HepG2 (cell line): ENCODE results near the gene BCAS4. TPM values are rescaled to one million over a fixed set of nuclear protein-coding genes. Genes with fewer than 3 reads are reported as not detected.

Experiments used
- CEBPB ChIP-seq: IDR thresholded peaks from 2 replicates; pipeline ENCODE4 v1.6.1; 2011; ENCODE audit warnings: low read depth, low read length, improper control_type of control experiment, borderline replicate concordance
- FOSL1 ChIP-seq: sonication (generic); formaldehyde crosslinking; IDR thresholded peaks from 2 replicates; pipeline ENCODE4 v1.9.0; 2021; ENCODE audit warnings: missing genetic modification reagents, borderline replicate concordance
- FOXK2 ChIP-seq: fragments of 450-650 bp; IDR thresholded peaks from 2 replicates; pipeline ENCODE4 v1.6.1; 2016
- HNF4G ChIP-seq, 2 experiments: sonication (generic) in 1 of 2; formaldehyde crosslinking in 1 of 2; IDR thresholded peaks; 2 replicates each; pipeline versions ENCODE4 v1.4.0 to v1.6.1; 2011 to 2020; ENCODE audit warnings: borderline replicate concordance in 2 of 2, low read depth in 2 of 2, mild to moderate bottlenecking in 2 of 2, low read length in 1 of 2, missing genetic modification reagents in 1 of 2, moderate library complexity in 1 of 2
- NAIF1 ChIP-seq: sonication (generic); formaldehyde crosslinking; IDR thresholded peaks from 2 replicates; pipeline ENCODE4 v1.5.0; 2020; ENCODE audit warnings: mild to moderate bottlenecking, missing genetic modification reagents, borderline replicate concordance
- RFXAP ChIP-seq: sonication (generic); formaldehyde crosslinking; IDR thresholded peaks from 2 replicates; pipeline ENCODE4 v1.4.0; 2020; ENCODE audit warnings: missing genetic modification reagents, borderline replicate concordance
- SMARCE1 ChIP-seq: fragments of 450-650 bp; IDR thresholded peaks from 2 replicates; pipeline ENCODE4 v1.6.1; 2017; ENCODE audit warnings: borderline replicate concordance
- ZNF264 ChIP-seq: sonication (generic); formaldehyde crosslinking; IDR thresholded peaks from 2 replicates; pipeline ENCODE4 v1.4.0; 2020; ENCODE audit warnings: missing genetic modification reagents
- ZNF644 ChIP-seq: IDR thresholded peaks from 2 replicates; pipeline ENCODE4 v1.6.1; 2016; ENCODE audit warnings: low read depth
- ZNF768 ChIP-seq: sonication (generic); formaldehyde crosslinking; IDR thresholded peaks from 2 replicates; pipeline ENCODE4 v1.4.0; 2020; ENCODE audit warnings: missing genetic modification reagents
- ZSCAN29 ChIP-seq: sonication (generic); formaldehyde crosslinking; conservative IDR thresholded peaks from 2 replicates; pipeline ENCODE4 v1.4.0; 2020; ENCODE audit warnings: mild to moderate bottlenecking, missing genetic modification reagents
- polyA plus RNA-seq, 8 experiments: library from polyadenylated mRNA; depleted of rRNA in 3 of 8; stranded (reverse) in 7 of 8; unstranded in 1 of 8; fragments of >200 nt; fragmentation: Illumina TruSeq in 4 of 8; extraction: Trizol in 4 of 8; gene quantifications; 2 replicates each; pipeline versions ENCODE4 v1.2.1 to v1.2.3, GENCODE V29; 2011 to 2016; ENCODE audit warnings: low read depth in 4 of 8, missing spikeins in 1 of 8, mixed read lengths in 1 of 8; ENCODE audit not compliant: insufficient read depth in 1 of 8
- total RNA-seq, 5 experiments: library from RNA; depleted of rRNA; stranded (reverse); fragments of >200 nt; fragmentation: Illumina TruSeq; extraction: Trizol; gene quantifications; 2 replicates each; pipeline ENCODE4 v1.2.3, GENCODE V29; 2016; ENCODE audit warnings: low read depth in 1 of 5
- TF ChIP-seq, protein P1 (sequence below): sonication (generic); formaldehyde crosslinking; IDR thresholded peaks from 2 replicates; pipeline ENCODE4 v1.4.0; 2020; ENCODE audit warnings: mild to moderate bottlenecking, missing genetic modification reagents
- TF ChIP-seq, protein P2 (sequence below): IDR thresholded peaks from 2 replicates; pipeline ENCODE4 v1.6.1; 2016; ENCODE audit warnings: mild to moderate bottlenecking
- TF ChIP-seq, protein P3 (sequence below): sonication (generic); formaldehyde crosslinking; IDR thresholded peaks from 2 replicates; pipeline ENCODE4 v1.8.1; 2023; ENCODE audit warnings: mild to moderate bottlenecking, moderate library complexity, missing genetic modification reagents
- TF ChIP-seq, protein P4 (sequence below): sonication (generic); formaldehyde crosslinking; IDR thresholded peaks from 2 replicates; pipeline ENCODE4 v1.5.1; 2020; ENCODE audit warnings: missing genetic modification reagents, mild to moderate bottlenecking, borderline replicate concordance
- TF ChIP-seq, protein P5 (sequence below): sonication (generic); formaldehyde crosslinking; IDR thresholded peaks from 2 replicates; pipeline ENCODE4 v1.9.0; 2021; ENCODE audit warnings: missing genetic modification reagents, mild to moderate bottlenecking, borderline replicate concordance

The BCAS4 gene
- total and polyA plus RNA-seq, 2 of the 13 experiments (the other 11 are each of a cell fraction or from before 2014, with no cell fraction given), result 7.2 to 8.0 TPM

DNA sequence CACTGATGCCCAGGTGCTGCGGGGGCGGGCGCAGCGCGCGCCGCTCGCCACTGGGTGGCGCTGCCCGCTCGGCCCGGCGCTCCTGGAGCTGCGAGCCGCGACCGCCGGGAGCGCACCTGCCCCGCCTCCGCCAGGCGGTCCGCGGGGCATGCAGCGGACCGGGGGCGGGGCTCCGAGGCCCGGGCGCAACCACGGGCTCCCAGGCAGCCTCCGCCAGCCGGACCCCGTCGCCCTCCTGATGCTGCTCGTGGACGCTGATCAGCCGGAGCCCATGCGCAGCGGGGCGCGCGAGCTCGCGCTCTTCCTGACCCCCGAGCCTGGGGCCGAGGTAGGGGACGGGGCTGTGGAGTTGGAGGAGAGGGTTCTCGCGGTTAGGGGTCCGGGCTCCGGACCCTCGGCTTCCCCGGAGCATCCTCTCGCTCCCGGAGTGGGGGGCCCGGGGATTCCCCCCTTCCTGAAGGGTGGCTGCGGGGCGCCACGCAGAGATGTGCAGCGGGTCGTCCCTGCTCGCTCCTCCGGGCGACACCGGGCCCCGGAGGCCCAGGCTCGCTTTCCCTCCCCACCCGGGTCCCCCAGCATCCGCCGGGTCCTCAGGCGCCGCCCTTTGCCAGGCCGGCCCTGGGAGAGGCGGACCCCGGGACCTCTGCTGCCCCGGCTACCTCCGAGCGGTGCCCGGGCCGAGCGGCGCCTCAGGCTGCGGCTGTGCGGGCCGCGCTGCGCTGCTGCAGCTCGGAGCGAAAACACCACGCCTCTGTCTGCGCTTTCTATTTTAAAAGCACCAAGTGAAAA is at the start of gene BCAS4 (continued):
- TF ChIP-seq, protein P1, sequence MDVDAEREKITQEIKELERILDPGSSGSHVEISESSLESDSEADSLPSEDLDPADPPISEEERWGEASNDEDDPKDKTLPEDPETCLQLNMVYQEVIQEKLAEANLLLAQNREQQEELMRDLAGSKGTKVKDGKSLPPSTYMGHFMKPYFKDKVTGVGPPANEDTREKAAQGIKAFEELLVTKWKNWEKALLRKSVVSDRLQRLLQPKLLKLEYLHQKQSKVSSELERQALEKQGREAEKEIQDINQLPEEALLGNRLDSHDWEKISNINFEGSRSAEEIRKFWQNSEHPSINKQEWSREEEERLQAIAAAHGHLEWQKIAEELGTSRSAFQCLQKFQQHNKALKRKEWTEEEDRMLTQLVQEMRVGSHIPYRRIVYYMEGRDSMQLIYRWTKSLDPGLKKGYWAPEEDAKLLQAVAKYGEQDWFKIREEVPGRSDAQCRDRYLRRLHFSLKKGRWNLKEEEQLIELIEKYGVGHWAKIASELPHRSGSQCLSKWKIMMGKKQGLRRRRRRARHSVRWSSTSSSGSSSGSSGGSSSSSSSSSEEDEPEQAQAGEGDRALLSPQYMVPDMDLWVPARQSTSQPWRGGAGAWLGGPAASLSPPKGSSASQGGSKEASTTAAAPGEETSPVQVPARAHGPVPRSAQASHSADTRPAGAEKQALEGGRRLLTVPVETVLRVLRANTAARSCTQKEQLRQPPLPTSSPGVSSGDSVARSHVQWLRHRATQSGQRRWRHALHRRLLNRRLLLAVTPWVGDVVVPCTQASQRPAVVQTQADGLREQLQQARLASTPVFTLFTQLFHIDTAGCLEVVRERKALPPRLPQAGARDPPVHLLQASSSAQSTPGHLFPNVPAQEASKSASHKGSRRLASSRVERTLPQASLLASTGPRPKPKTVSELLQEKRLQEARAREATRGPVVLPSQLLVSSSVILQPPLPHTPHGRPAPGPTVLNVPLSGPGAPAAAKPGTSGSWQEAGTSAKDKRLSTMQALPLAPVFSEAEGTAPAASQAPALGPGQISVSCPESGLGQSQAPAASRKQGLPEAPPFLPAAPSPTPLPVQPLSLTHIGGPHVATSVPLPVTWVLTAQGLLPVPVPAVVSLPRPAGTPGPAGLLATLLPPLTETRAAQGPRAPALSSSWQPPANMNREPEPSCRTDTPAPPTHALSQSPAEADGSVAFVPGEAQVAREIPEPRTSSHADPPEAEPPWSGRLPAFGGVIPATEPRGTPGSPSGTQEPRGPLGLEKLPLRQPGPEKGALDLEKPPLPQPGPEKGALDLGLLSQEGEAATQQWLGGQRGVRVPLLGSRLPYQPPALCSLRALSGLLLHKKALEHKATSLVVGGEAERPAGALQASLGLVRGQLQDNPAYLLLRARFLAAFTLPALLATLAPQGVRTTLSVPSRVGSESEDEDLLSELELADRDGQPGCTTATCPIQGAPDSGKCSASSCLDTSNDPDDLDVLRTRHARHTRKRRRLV, result no peak
- TF ChIP-seq ZSCAN29 (CRISPR knock-in tag) (no peak; the same call in 1 of the 2 replicates), FOSL1 (CRISPR knock-in tag) (peak; percentile 7; the same call in 1 of the 2 replicates), FOXK2 (no peak), ZNF264 (CRISPR knock-in tag) (peak; percentile 16; the same call in 1 of the 2 replicates), CEBPB (no peak), NAIF1 (CRISPR knock-in tag) (no peak), RFXAP (CRISPR knock-in tag) (peak; percentile 18; the same call in 1 of the 2 replicates), SMARCE1 (0 out of 2 replicates have a peak, but pooled peaks have one; percentile 26), ZNF768 (peak; percentile 57; the same call in 1 of the 2 replicates), ZNF644 (CRISPR knock-in tag) (no peak), HNF4G (IDR thresholded peaks at IDR 0.05; ENCODE audit: borderline replicate concordance, low read depth, low read length) (no peak), HNF4G (CRISPR knock-in tag; IDR thresholded peaks at IDR 0.05; ENCODE audit: borderline replicate concordance, low read depth) (no peak; the same call in 1 of the 2 replicates)
- TF ChIP-seq, protein P2, sequence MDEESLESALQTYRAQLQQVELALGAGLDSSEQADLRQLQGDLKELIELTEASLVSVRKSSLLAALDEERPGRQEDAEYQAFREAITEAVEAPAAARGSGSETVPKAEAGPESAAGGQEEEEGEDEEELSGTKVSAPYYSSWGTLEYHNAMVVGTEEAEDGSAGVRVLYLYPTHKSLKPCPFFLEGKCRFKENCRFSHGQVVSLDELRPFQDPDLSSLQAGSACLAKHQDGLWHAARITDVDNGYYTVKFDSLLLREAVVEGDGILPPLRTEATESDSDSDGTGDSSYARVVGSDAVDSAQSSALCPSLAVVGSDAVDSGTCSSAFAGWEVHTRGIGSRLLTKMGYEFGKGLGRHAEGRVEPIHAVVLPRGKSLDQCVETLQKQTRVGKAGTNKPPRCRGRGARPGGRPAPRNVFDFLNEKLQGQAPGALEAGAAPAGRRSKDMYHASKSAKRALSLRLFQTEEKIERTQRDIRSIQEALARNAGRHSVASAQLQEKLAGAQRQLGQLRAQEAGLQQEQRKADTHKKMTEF (CRISPR knock-in tag), result peak; percentile 69; the same call in 1 of the 2 replicates
- TF ChIP-seq, protein P3, sequence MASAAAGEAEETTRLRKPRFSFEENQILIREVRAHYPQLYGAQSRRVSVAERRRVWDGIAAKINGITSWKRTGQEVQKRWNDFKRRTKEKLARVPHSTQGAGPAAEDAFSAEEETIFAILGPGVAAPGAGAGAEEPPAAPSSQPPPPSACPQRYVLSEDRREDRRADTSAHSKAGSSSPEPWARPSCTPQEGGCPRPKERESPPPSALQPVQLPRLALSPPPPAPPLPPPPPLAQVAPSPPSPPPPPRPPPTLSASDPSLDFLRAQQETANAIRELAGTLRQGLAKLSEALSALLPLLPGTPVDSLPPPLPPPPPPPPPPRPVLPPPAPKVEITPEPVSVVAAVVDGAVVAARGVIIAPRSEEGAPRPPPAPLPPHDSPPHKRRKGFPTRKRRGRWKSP, result peak; percentile 91
- TF ChIP-seq, protein P4, sequence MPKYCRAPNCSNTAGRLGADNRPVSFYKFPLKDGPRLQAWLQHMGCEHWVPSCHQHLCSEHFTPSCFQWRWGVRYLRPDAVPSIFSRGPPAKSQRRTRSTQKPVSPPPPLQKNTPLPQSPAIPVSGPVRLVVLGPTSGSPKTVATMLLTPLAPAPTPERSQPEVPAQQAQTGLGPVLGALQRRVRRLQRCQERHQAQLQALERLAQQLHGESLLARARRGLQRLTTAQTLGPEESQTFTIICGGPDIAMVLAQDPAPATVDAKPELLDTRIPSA (CRISPR knock-in tag), result no peak; the same call in 1 of the 2 replicates
- TF ChIP-seq, protein P5, sequence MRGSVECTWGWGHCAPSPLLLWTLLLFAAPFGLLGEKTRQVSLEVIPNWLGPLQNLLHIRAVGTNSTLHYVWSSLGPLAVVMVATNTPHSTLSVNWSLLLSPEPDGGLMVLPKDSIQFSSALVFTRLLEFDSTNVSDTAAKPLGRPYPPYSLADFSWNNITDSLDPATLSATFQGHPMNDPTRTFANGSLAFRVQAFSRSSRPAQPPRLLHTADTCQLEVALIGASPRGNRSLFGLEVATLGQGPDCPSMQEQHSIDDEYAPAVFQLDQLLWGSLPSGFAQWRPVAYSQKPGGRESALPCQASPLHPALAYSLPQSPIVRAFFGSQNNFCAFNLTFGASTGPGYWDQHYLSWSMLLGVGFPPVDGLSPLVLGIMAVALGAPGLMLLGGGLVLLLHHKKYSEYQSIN (CRISPR knock-in tag), result no peak
